NCI-H748 (cell line): ENCODE results near the gene UBAC2.

Source experiments
- DNase-seq: peaks from one replicate; lab custom pipeline; 2025; ENCODE audit not compliant: unreplicated experiment; lab: John Stamatoyannopoulos, UW

UBAC2 gene

GRCh38 chr13:99331881-99332293 lies 131.2 kb downstream of the UBAC2 start:
- peak; percentile 15 for DNase-seq

- no peak for DNase-seq
Measured at GRCh38 chr13:99332456-99332855, 131.8 kb downstream of the UBAC2 start.

GRCh38 chr13:99334221-99334620 lies 133.6 kb downstream of the UBAC2 start:
- no peak for DNase-seq

- no peak for DNase-seq
Measured at GRCh38 chr13:99335087-99335486, 134.4 kb downstream of the UBAC2 start.

- no peak for DNase-seq
Measured at GRCh38 chr13:99335603-99336002, 134.9 kb downstream of the UBAC2 start.

- DNase-seq: no peak
Measured at GRCh38 chr13:99339230-99339721, 138.6 kb downstream of the UBAC2 start.

GRCh38 chr13:99339736-99340397 lies 139.2 kb downstream of the UBAC2 start:
- no peak for DNase-seq

GRCh38 chr13:99340638-99341037 lies 140.0 kb downstream of the UBAC2 start:
- no peak for DNase-seq

GRCh38 chr13:99341969-99342722 lies 141.5 kb downstream of the UBAC2 start:
- DNase-seq: no peak

- DNase-seq: no peak
Measured at GRCh38 chr13:99342723-99343315, 142.2 kb downstream of the UBAC2 start.

- no peak for DNase-seq
Measured at GRCh38 chr13:99344610-99345208, 144.1 kb downstream of the UBAC2 start.

GRCh38 chr13:99345345-99345744 lies 144.7 kb downstream of the UBAC2 start:
- no peak for DNase-seq

- DNase-seq: no peak
Measured at GRCh38 chr13:99346335-99347042, 145.8 kb downstream of the UBAC2 start.

GRCh38 chr13:99347335-99347878 lies 146.8 kb downstream of the UBAC2 start:
- DNase-seq: no peak

GRCh38 chr13:99347911-99348451 lies 147.3 kb downstream of the UBAC2 start:
- no peak for DNase-seq

- no peak for DNase-seq
Measured at GRCh38 chr13:99350191-99350590, 149.5 kb downstream of the UBAC2 start.

GRCh38 chr13:99351772-99352171 lies 151.1 kb downstream of the UBAC2 start:
- no peak for DNase-seq

GRCh38 chr13:99352351-99353245 lies 151.9 kb downstream of the UBAC2 start:
- DNase-seq: no peak

- no peak for DNase-seq
Measured at GRCh38 chr13:99353246-99353600, 152.6 kb downstream of the UBAC2 start.

GRCh38 chr13:99353836-99354235 lies 153.2 kb downstream of the UBAC2 start:
- DNase-seq: no peak
